K562 (cell line): ENCODE data around the gene RAVER2. TPM values are rescaled to one million over a fixed set of nuclear protein-coding genes. Genes with fewer than 3 reads are reported as not detected.

Source experiments
- ATAC-seq: fragments of 200-7000 bp; cut with Tn5 transposase; 3 replicates; pipeline ENCODE4 v1.9.1; 2020; ENCODE audit warnings: moderate library complexity
- BruUV-seq: library from RNA; stranded (reverse); fragments of 400-500 nt; replicated peaks from 2 replicates; lab custom pipeline; 2021; lab: Mats Ljungman, UMichigan
- CTCF ChIA-PET: fragments of 300-600 bp; formaldehyde crosslinking; extraction: SDS; loops from one replicate; lab custom pipeline; 2021; ENCODE audit warnings: low intra/inter-chr PET ratio; lab: Yijun Ruan, JAX
- POLR2A ChIA-PET: fragments of 300-600, 350-650 bp; sonication (Branson Sonifier 250); formaldehyde crosslinking; extraction: SDS; loops from one replicate; lab custom pipeline; 2021; ENCODE audit warnings: antibody characterized with exemption, inconsistent platforms; lab: Yijun Ruan, JAX
- DNase-seq, 4 experiments: peaks; one replicate each; pipeline versions ENCODE4 v3.0.0 to v3.0.0-alpha.2; 2011 to 2018; ENCODE audit warnings: low spot score in 3 of 4, mixed read lengths in 3 of 4; ENCODE audit errors: extremely low read depth in 1 of 4
- FAIRE-seq: peaks from 2 replicates; lab custom pipeline; 2011; peaks lifted over from hg19 to GRCh38; lab: Jason Lieb, UNC
- H2AFZ ChIP-seq: 2 replicates; pipeline ENCODE4 v1.6.0; 2011; ENCODE audit warnings: low read depth, low read length, control low read depth, inconsistent platforms
- H3K27ac ChIP-seq: fragments of 200-600 bp; 3 replicates; pipeline ENCODE4 v1.8.0; 2011; ENCODE audit warnings: low read depth, mild to moderate bottlenecking, control low read depth, inconsistent platforms, low read length, moderate library complexity, mixed read lengths; ENCODE audit errors: extremely low read depth
- H3K27me3 ChIP-seq, 2 experiments: fragments of 300-600 bp in 1 of 2; 2 replicates in 1 of 2; 3 replicates in 1 of 2; pipeline versions ENCODE4 v1.6.0 to v1.8.0; 2011; ENCODE audit warnings: inconsistent platforms in 2 of 2, low read length in 2 of 2, mild to moderate bottlenecking in 1 of 2, mixed read lengths in 1 of 2, moderate library complexity in 1 of 2; ENCODE audit not compliant: control insufficient read depth in 2 of 2, insufficient read depth in 2 of 2
- H3K36me3 ChIP-seq: fragments of 300-600 bp; 3 replicates; pipeline ENCODE4 v1.8.0; 2011; ENCODE audit warnings: mild to moderate bottlenecking, low read length, inconsistent platforms; ENCODE audit not compliant: control insufficient read depth, insufficient read depth
- H3K4me1 ChIP-seq, 2 experiments: fragments of 200-600 bp in 1 of 2; replicated peaks in 1 of 2; 2 replicates in 1 of 2; 3 replicates in 1 of 2; pipeline versions ENCODE4 v1.5.1 to v1.8.0; 2011; ENCODE audit warnings: inconsistent platforms in 2 of 2, low read length in 2 of 2, mild to moderate bottlenecking in 1 of 2, mixed read lengths in 1 of 2, moderate library complexity in 1 of 2; ENCODE audit not compliant: control insufficient read depth in 2 of 2, insufficient read depth in 2 of 2
- H3K4me2 ChIP-seq: 2 replicates; pipeline ENCODE4 v1.6.1; 2011; ENCODE audit warnings: low read length, control low read depth, inconsistent platforms, mixed read lengths; ENCODE audit not compliant: insufficient read depth
- H3K4me3 ChIP-seq: fragments of 200-600 bp; sonication (generic), shearing (Covaris generic); 2 replicates; pipeline ENCODE4 v1.5.1; 2016; ENCODE audit warnings: control low read depth, inconsistent platforms
- H3K79me2 ChIP-seq: fragments of 200-600 bp; 3 replicates; pipeline ENCODE4 v1.8.0; 2011; ENCODE audit warnings: low read length, inconsistent platforms; ENCODE audit not compliant: control insufficient read depth, insufficient read depth
- H3K9ac ChIP-seq, 2 experiments: 2 replicates each; pipeline versions ENCODE4 v1.6.0 to v1.6.1; 2011; ENCODE audit warnings: low read depth in 2 of 2, low read length in 2 of 2, control low read depth in 1 of 2, inconsistent platforms in 1 of 2, mild to moderate bottlenecking in 1 of 2, mixed read lengths in 1 of 2; ENCODE audit not compliant: insufficient read depth in 1 of 2
- H3K9me1 ChIP-seq: one replicate; pipeline ENCODE4 v1.6.0; 2011; ENCODE audit warnings: inconsistent platforms, mild to moderate bottlenecking, low read length, moderate library complexity; ENCODE audit not compliant: control insufficient read depth, insufficient read depth
- H3K9me3 ChIP-seq: replicated peaks from 2 replicates; pipeline ENCODE4 v1.5.1; 2011; ENCODE audit warnings: low read depth, low read length, inconsistent platforms; ENCODE audit not compliant: control insufficient read depth, insufficient read depth
- H4K20me1 ChIP-seq: replicated peaks from 2 replicates; pipeline ENCODE4 v1.6.1; 2011; ENCODE audit warnings: low read length, inconsistent platforms, mixed read lengths; ENCODE audit not compliant: control insufficient read depth, insufficient read depth
- HLTF ChIP-seq: fragments of 450-650 bp; IDR thresholded peaks from 2 replicates; pipeline ENCODE4 v1.6.1; 2016
- POLR2AphosphoS5 ChIP-seq: IDR thresholded peaks from 2 replicates; pipeline ENCODE4 v1.6.1; 2011; ENCODE audit warnings: mild to moderate bottlenecking, low read depth, low read length, moderate library complexity; ENCODE audit not compliant: control insufficient read depth, insufficient read depth
- ZNF449 ChIP-seq: fragments of 250-450 bp; sonication (Bioruptor Pico); IDR thresholded peaks from 2 replicates; pipeline ENCODE4 v1.8.0; 2022; ENCODE audit warnings: moderate library complexity, mild to moderate bottlenecking, inconsistent platforms
- ZNF518B ChIP-seq: fragments of 250-450 bp; sonication (Bioruptor Pico); IDR thresholded peaks from 2 replicates; pipeline ENCODE4 v1.5.0; 2021; ENCODE audit warnings: mild to moderate bottlenecking, moderate library complexity
- ZNF699 ChIP-seq: fragments of 250-450 bp; sonication (Bioruptor Pico); IDR thresholded peaks from 2 replicates; pipeline ENCODE4 v1.8.0; 2021; ENCODE audit warnings: mild to moderate bottlenecking, moderate library complexity; ENCODE audit not compliant: insufficient replicate concordance
- WGBS: fragments of 100-300 bp; shearing (Covaris generic); methylation state at CpG from one replicate; pipeline ENCODE4 v1.1.6; 2016; ENCODE audit warnings: low coverage, mixed read lengths; ENCODE audit not compliant: insufficient coverage; ENCODE audit errors: missing lambda C conversion rate; 5-methylcytosine and 5-hydroxymethylcytosine counted together
- in situ Hi-C: fragments of 300-500 bp; cut with MboI; formaldehyde crosslinking; loops from 4 replicates; pipeline ENCODE4 v1.15.0; 2018; ENCODE audit warnings: inconsistent platforms, mixed read lengths
- intact Hi-C: fragments of 100-400 bp; cut with micrococcal nuclease; formaldehyde crosslinking; loops from 2 replicates; pipeline ENCODE4 v1.14.2; 2022
- polyA plus RNA-seq, 8 experiments: library from polyadenylated mRNA; depleted of rRNA in 4 of 8; stranded (reverse) in 5 of 8; unstranded in 3 of 8; fragments of >200 nt; fragmentation: Nextera tagmentation in 2 of 8; fragmentation: Illumina TruSeq in 1 of 8; extraction: Ambion mirVana in 2 of 8; extraction: Trizol in 1 of 8; gene quantifications; 2 replicates each; pipeline versions ENCODE4 v1.2.1 to v1.2.3, GENCODE V29; 2011 to 2014; ENCODE audit warnings: inconsistent platforms in 1 of 8, missing spikeins in 1 of 8
- total RNA-seq, 7 experiments: library from RNA; depleted of rRNA in 6 of 7; stranded (reverse); fragments of >200 nt in 6 of 7; fragmentation: Illumina TruSeq in 2 of 7; extraction: Trizol in 2 of 7; gene quantifications; 2 replicates each; pipeline versions ENCODE4 v1.2.1 to v1.2.3, GENCODE V29; 2011 to 2021; ENCODE audit warnings: low replicate concordance in 1 of 7

RAVER2 gene
- total and polyA plus RNA-seq, 9 of the 15 experiments (the other 6 are each of a cell fraction or from before 2014, with no cell fraction given), result 1.8 to 6.1 (median 4.4) TPM

- Histone ChIP-seq H3K4me3 (no peak overlapping the region), H3K36me3 (peaks cover 46% of the 10 kb centered on the region), H4K20me1 (no peaks in the 10 kb centered on the region), H3K4me2 (no peak overlapping the region), H3K9me1 (peaks cover 3% of the 10 kb centered on the region), H3K27ac (no peak overlapping the region), H3K79me2 (0 out of 3 replicates have a peak, but pooled peaks cover 3% of the 10 kb centered on the region), H2AFZ (no peak overlapping the region), H3K4me1 (peaks cover 7 to 22% of the 10 kb centered on the region in 2 experiments), H3K9me3 (no peaks in the 10 kb centered on the region; the same call in 1 of the 2 replicates), H3K27me3 (no peaks in the 10 kb centered on the region), H3K9ac (no peak overlapping the region)
- FAIRE-seq, result no peak
- 96% methylated on average over 10 of the region's 10 CpGs for WGBS
- DNase-seq, result no peak
- POLR2A ChIA-PET, result interaction anchor here (0.6 to 2.7 kb wide), 2 partner anchors 13 to 15 kb away, joined by 4 to 7 read pairs; no protein-coding TSS in a partner anchor
- CTCF ChIA-PET, result no interaction called here
- intact Hi-C loops, result no loop called here
- no TSS peak for BruUV-seq
- in situ Hi-C loops, result no loop called here
- TF ChIP-seq ZNF449 (CRISPR knock-in tag) (no peak), ZNF699 (CRISPR knock-in tag) (no peak), ZNF518B (CRISPR knock-in tag) (no peak), POLR2AphosphoS5 (no peak), HLTF (no peak)
- no peak for ATAC-seq
Measured at GRCh38 chr1:64866689-64867088, 121.8 kb downstream of the RAVER2 start.
